Esophagus (tissue), 2 donors: ENCODE measurements around the gene TENM4. TPM values are rescaled to one million over a fixed set of nuclear protein-coding genes. Genes with fewer than 3 reads are reported as not detected.

ENCODE experiments used
- H3K27ac ChIP-seq, 2 donors: one replicate each; pipeline ENCODE4 v1.5.1; 2013; ENCODE audit warnings: low read depth in 2 of 2, mild to moderate bottlenecking in 2 of 2, inconsistent platforms in 1 of 2, low read length in 1 of 2, moderate library complexity in 1 of 2
- H3K27me3 ChIP-seq, 2 donors: one replicate each; pipeline ENCODE4 v1.6.1; 2013; ENCODE audit warnings: low read length in 2 of 2, control low read depth in 1 of 2, mild to moderate bottlenecking in 1 of 2; ENCODE audit not compliant: insufficient read depth in 2 of 2, control insufficient read depth in 1 of 2
- H3K36me3 ChIP-seq, 2 donors: one replicate each; pipeline ENCODE4 v1.6.1; 2013; ENCODE audit warnings: low read length in 1 of 2; ENCODE audit not compliant: control insufficient read depth in 2 of 2, insufficient read depth in 2 of 2
- H3K4me1 ChIP-seq, 2 donors: one replicate each; pipeline ENCODE4 v1.6.1; 2013; ENCODE audit warnings: low read length in 1 of 2; ENCODE audit not compliant: control insufficient read depth in 2 of 2, insufficient read depth in 2 of 2
- H3K4me3 ChIP-seq, 2 donors: one replicate each; pipeline ENCODE4 v1.5.1; 2013; ENCODE audit warnings: low read length in 2 of 2, mild to moderate bottlenecking in 2 of 2, low read depth in 1 of 2, moderate library complexity in 1 of 2
- H3K9me3 ChIP-seq, 2 donors: one replicate each; pipeline ENCODE4 v1.6.1; 2013; ENCODE audit warnings: mild to moderate bottlenecking in 2 of 2, low read depth in 1 of 2, low read length in 1 of 2, moderate library complexity in 1 of 2; ENCODE audit not compliant: control insufficient read depth in 2 of 2, insufficient read depth in 1 of 2
- WGBS, 2 donors: extraction: QIAGEN DNeasy Blood & Tissue Kit; methylation state at CpG; one replicate each; pipeline ENCODE4 v1.1.7; 2013; 5-methylcytosine and 5-hydroxymethylcytosine counted together
- polyA plus RNA-seq, 2 donors: library from polyadenylated mRNA; stranded (reverse); fragments of 200-250 nt; gene quantifications; one replicate each; pipeline ENCODE4 v1.2.3, GENCODE V29; 2013
- donor health status: healthy with polysubstance abuse.
- donor health status: Bipolar disorder and iron deficiency.

Gene TENM4
- polyA plus RNA-seq, 2 donors: 1.3 to 4.1 TPM

GRCh38 chr11:79110321-79110720 lies 330.5 kb downstream of the TENM4 start:
- no peaks in the 10 kb centered on the region for H3K4me1 ChIP-seq
- H3K27ac ChIP-seq: no peak overlapping the region
- WGBS, 2 donors: 71 to 72% methylated on average over 3 of the region's 3 CpGs
- no peaks in the 10 kb centered on the region for H3K9me3 ChIP-seq
- no peaks in the 10 kb centered on the region for H3K36me3 ChIP-seq
- no peak overlapping the region for H3K4me3 ChIP-seq
- H3K27me3 ChIP-seq: no peaks in the 10 kb centered on the region

- Histone ChIP-seq H3K27me3 (no peaks in the 10 kb centered on the region), H3K4me3 (no peak overlapping the region)
- 72 to 85% methylated on average over 7 of the region's 7 CpGs for WGBS, 2 donors
Measured at GRCh38 chr11:79108851-79109250, 332.0 kb downstream of the TENM4 start.

GRCh38 chr11:79102840-79103239 lies 338.0 kb downstream of the TENM4 start:
- WGBS, 2 donors: 66 to 77% methylated on average over 4 of the region's 4 CpGs

More at GRCh38 chr11:79108851-79109250, 332.0 kb downstream of the TENM4 start:
- Histone ChIP-seq H3K9me3 (no peaks in the 10 kb centered on the region), H3K4me1 (no peaks in the 10 kb centered on the region), H3K27ac (no peak overlapping the region), H3K36me3 (no peaks in the 10 kb centered on the region)

GRCh38 chr11:79101656-79102055 lies 339.2 kb downstream of the TENM4 start:
- H3K4me1 ChIP-seq: no peaks in the 10 kb centered on the region
- H3K27me3 ChIP-seq: no peaks in the 10 kb centered on the region
- WGBS, 2 donors: 29 to 35% methylated on average over 2 of the region's 2 CpGs
- no peaks in the 10 kb centered on the region for H3K9me3 ChIP-seq
- no peak overlapping the region for H3K4me3 ChIP-seq
- H3K36me3 ChIP-seq: no peaks in the 10 kb centered on the region
- H3K27ac ChIP-seq: no peak overlapping the region

More at GRCh38 chr11:79102840-79103239, 338.0 kb downstream of the TENM4 start:
- H3K36me3 ChIP-seq: no peaks in the 10 kb centered on the region
- no peaks in the 10 kb centered on the region for H3K4me1 ChIP-seq
- H3K4me3 ChIP-seq: no peak overlapping the region
- H3K27me3 ChIP-seq: no peaks in the 10 kb centered on the region
- no peak overlapping the region for H3K27ac ChIP-seq
- H3K9me3 ChIP-seq: no peaks in the 10 kb centered on the region

GRCh38 chr11:79100093-79100910 lies 340.5 kb downstream of the TENM4 start:
- Histone ChIP-seq H3K9me3 (no peaks in the 10 kb centered on the region), H3K36me3 (no peaks in the 10 kb centered on the region), H3K4me3 (no peak overlapping the region), H3K27me3 (no peaks in the 10 kb centered on the region), H3K4me1 (no peaks in the 10 kb centered on the region), H3K27ac (no peak overlapping the region)
- 46 to 56% methylated on average over 9 of the region's 9 CpGs for WGBS, 2 donors

GRCh38 chr11:79098146-79098545 lies 342.7 kb downstream of the TENM4 start:
- no peaks in the 10 kb centered on the region for H3K4me1 ChIP-seq
- H3K27me3 ChIP-seq: no peaks in the 10 kb centered on the region
- H3K9me3 ChIP-seq: no peaks in the 10 kb centered on the region
- no peak overlapping the region for H3K27ac ChIP-seq
- no peak overlapping the region for H3K4me3 ChIP-seq
- 24 to 37% methylated on average over 2 of the region's 2 CpGs for WGBS, 2 donors
- no peaks in the 10 kb centered on the region for H3K36me3 ChIP-seq

GRCh38 chr11:79097246-79097875 lies 343.5 kb downstream of the TENM4 start:
- no peak overlapping the region for H3K4me3 ChIP-seq
- H3K4me1 ChIP-seq: peaks cover under 1% of the 10 kb centered on the region in 2 donors
- no peaks in the 10 kb centered on the region for H3K36me3 ChIP-seq
- no peaks in the 10 kb centered on the region for H3K9me3 ChIP-seq
- 48 to 61% methylated on average over 8 of the region's 8 CpGs for WGBS, 2 donors
- H3K27me3 ChIP-seq: no peaks in the 10 kb centered on the region
- H3K27ac ChIP-seq: no peak overlapping the region

- Histone ChIP-seq H3K36me3 (no peaks in the 10 kb centered on the region), H3K4me3 (no peak overlapping the region), H3K27ac (no peak overlapping the region), H3K9me3 (no peaks in the 10 kb centered on the region), H3K4me1 (peaks cover 7 to 8% of the 10 kb centered on the region in 2 donors), H3K27me3 (no peaks in the 10 kb centered on the region)
- WGBS, 2 donors: 53 to 68% methylated on average over 3 of the region's 3 CpGs
Measured at GRCh38 chr11:79095424-79095823, 345.4 kb downstream of the TENM4 start.

GRCh38 chr11:79094616-79095015 lies 346.2 kb downstream of the TENM4 start:
- H3K9me3 ChIP-seq: no peaks in the 10 kb centered on the region
- H3K4me3 ChIP-seq: no peak overlapping the region
- 91 to 95% methylated on average over 3 of the region's 3 CpGs for WGBS, 2 donors

More at GRCh38 chr11:79094616-79095015, 346.2 kb downstream of the TENM4 start:
- Histone ChIP-seq H3K4me1 (peaks cover 7 to 8% of the 10 kb centered on the region in 2 donors), H3K27ac (no peak overlapping the region), H3K27me3 (no peaks in the 10 kb centered on the region), H3K36me3 (no peaks in the 10 kb centered on the region)
